Activated naive CD8-positive, alpha-beta T cell treated with anti-CD3 and anti-CD28 coated beads, Interleukin-2, amount 50 U/mL, for 24 hours (primary cell): ENCODE measurements around the gene HOXA10.

ENCODE experiments used
- ATAC-seq: fragments of 150-1000 bp; cut with Tn5 transposase; one replicate; pipeline ENCODE4 v1.10.0; 2021
- DNase-seq: peaks from one replicate; pipeline ENCODE4 v3.0.0; 2021
- H3K27ac Mint-ChIP-seq: one replicate; pipeline ENCODE4 v1.8.0; 2021; ENCODE audit warnings: mild to moderate bottlenecking, mixed read lengths
- H3K27me3 Mint-ChIP-seq: one replicate; pipeline ENCODE4 v1.8.0; 2021; ENCODE audit warnings: mixed read lengths
- H3K36me3 Mint-ChIP-seq: one replicate; pipeline ENCODE4 v1.8.0; 2021; ENCODE audit warnings: low read depth, mixed read lengths
- H3K4me1 Mint-ChIP-seq: one replicate; pipeline ENCODE4 v1.8.0; 2021; ENCODE audit warnings: mixed read lengths
- H3K4me3 Mint-ChIP-seq: one replicate; pipeline ENCODE4 v1.8.0; 2021; ENCODE audit warnings: mild to moderate bottlenecking, moderate library complexity, mixed read lengths
- H3K9me3 Mint-ChIP-seq: one replicate; pipeline ENCODE4 v1.8.0; 2021; ENCODE audit warnings: mixed read lengths

The HOXA10 gene

GRCh38 chr7:27181795-27182275, 7.7 kb upstream of the HOXA10 start:
- Mint-ChIP-seq H3K36me3 (no peaks in the 10 kb centered on the region), H3K9me3 (no peaks in the 10 kb centered on the region), H3K4me1 (peaks cover 30% of the 10 kb centered on the region), H3K27me3 (peaks cover 84% of the 10 kb centered on the region), H3K4me3 (no peak overlapping the region), H3K27ac (no peak overlapping the region)
- ATAC-seq (no peak), DNase-seq (peak; percentile 0)

GRCh38 chr7:27180431-27181420, 6.6 kb upstream of the HOXA10 start:
- DNase-seq (no peak), ATAC-seq (no peak)
- H3K4me1 Mint-ChIP-seq: peaks cover 24% of the 10 kb centered on the region
- H3K9me3 Mint-ChIP-seq: no peaks in the 10 kb centered on the region
- peaks cover 84% of the 10 kb centered on the region for H3K27me3 Mint-ChIP-seq
- no peak overlapping the region for H3K27ac Mint-ChIP-seq
- H3K4me3 Mint-ChIP-seq: no peak overlapping the region
- no peaks in the 10 kb centered on the region for H3K36me3 Mint-ChIP-seq

GRCh38 chr7:27179503-27180430, 5.6 kb upstream of the HOXA10 start:
- no peaks in the 10 kb centered on the region for H3K9me3 Mint-ChIP-seq

GRCh38 chr7:27179030-27179429, 4.9 kb upstream of the HOXA10 start:
- no peak overlapping the region for H3K4me3 Mint-ChIP-seq
- DNase-seq: no peak
- peaks cover 81% of the 10 kb centered on the region for H3K27me3 Mint-ChIP-seq
- no peaks in the 10 kb centered on the region for H3K9me3 Mint-ChIP-seq
- H3K36me3 Mint-ChIP-seq: no peaks in the 10 kb centered on the region
- no peak for ATAC-seq
- peaks cover 13% of the 10 kb centered on the region for H3K4me1 Mint-ChIP-seq
- H3K27ac Mint-ChIP-seq: no peak overlapping the region

More at GRCh38 chr7:27179503-27180430, 5.6 kb upstream of the HOXA10 start:
- no peak overlapping the region for H3K27ac Mint-ChIP-seq
- ATAC-seq (peak; percentile 64), DNase-seq (peak; percentile 74)
- H3K4me1 Mint-ChIP-seq: peaks cover 15% of the 10 kb centered on the region
- no peaks in the 10 kb centered on the region for H3K36me3 Mint-ChIP-seq
- H3K4me3 Mint-ChIP-seq: peak overlapping the region; percentile 42
- H3K27me3 Mint-ChIP-seq: peaks cover 83% of the 10 kb centered on the region

- Mint-ChIP-seq H3K9me3 (no peaks in the 10 kb centered on the region), H3K27ac (no peak overlapping the region), H3K4me1 (peaks cover 7% of the 10 kb centered on the region), H3K36me3 (no peaks in the 10 kb centered on the region), H3K27me3 (peaks cover 76% of the 10 kb centered on the region), H3K4me3 (no peak overlapping the region)
- ATAC-seq (no peak), DNase-seq (no peak)
Observed at GRCh38 chr7:27178366-27178765, 4.2 kb upstream of the HOXA10 start.

- DNase-seq: no peak
- Mint-ChIP-seq H3K27ac (no peak overlapping the region), H3K36me3 (no peaks in the 10 kb centered on the region), H3K9me3 (no peaks in the 10 kb centered on the region), H3K4me3 (no peak overlapping the region), H3K27me3 (peaks cover 76% of the 10 kb centered on the region), H3K4me1 (peaks cover 7% of the 10 kb centered on the region)
- no peak for ATAC-seq
Observed at GRCh38 chr7:27177795-27178320, 3.7 kb upstream of the HOXA10 start.

- no peak for ATAC-seq
- H3K9me3 Mint-ChIP-seq: no peaks in the 10 kb centered on the region
- no peak overlapping the region for H3K4me3 Mint-ChIP-seq
- H3K27me3 Mint-ChIP-seq: peaks cover 74% of the 10 kb centered on the region
- no peak for DNase-seq
- no peak overlapping the region for H3K27ac Mint-ChIP-seq
- H3K4me1 Mint-ChIP-seq: peaks cover 10% of the 10 kb centered on the region
- no peaks in the 10 kb centered on the region for H3K36me3 Mint-ChIP-seq
Observed at GRCh38 chr7:27176962-27177794, 3.1 kb upstream of the HOXA10 start.

- H3K4me3 Mint-ChIP-seq: no peak overlapping the region
- H3K27me3 Mint-ChIP-seq: peaks cover 75% of the 10 kb centered on the region
- ATAC-seq: no peak
Observed at GRCh38 chr7:27176524-27176845, 2.4 kb upstream of the HOXA10 start.

GRCh38 chr7:27175626-27176523, 1.8 kb upstream of the HOXA10 start:
- peaks cover 13% of the 10 kb centered on the region for H3K4me1 Mint-ChIP-seq
- no peak overlapping the region for H3K4me3 Mint-ChIP-seq
- peaks cover 75% of the 10 kb centered on the region for H3K27me3 Mint-ChIP-seq
- no peaks in the 10 kb centered on the region for H3K36me3 Mint-ChIP-seq
- ATAC-seq (no peak), DNase-seq (no peak)
- no peaks in the 10 kb centered on the region for H3K9me3 Mint-ChIP-seq
- H3K27ac Mint-ChIP-seq: no peak overlapping the region

More at GRCh38 chr7:27176524-27176845, 2.4 kb upstream of the HOXA10 start:
- no peak overlapping the region for H3K27ac Mint-ChIP-seq
- peaks cover 13% of the 10 kb centered on the region for H3K4me1 Mint-ChIP-seq
- H3K9me3 Mint-ChIP-seq: no peaks in the 10 kb centered on the region
- H3K36me3 Mint-ChIP-seq: no peaks in the 10 kb centered on the region
- no peak for DNase-seq

GRCh38 chr7:27174874-27175625, 930 bp upstream of the HOXA10 start:
- peaks cover 77% of the 10 kb centered on the region for H3K27me3 Mint-ChIP-seq
- ATAC-seq (no peak), DNase-seq (no peak)
- H3K27ac Mint-ChIP-seq: no peak overlapping the region
- peaks cover 13% of the 10 kb centered on the region for H3K4me1 Mint-ChIP-seq
- H3K9me3 Mint-ChIP-seq: no peaks in the 10 kb centered on the region
- peak overlapping the region; percentile 36 for H3K4me3 Mint-ChIP-seq
- no peaks in the 10 kb centered on the region for H3K36me3 Mint-ChIP-seq

GRCh38 chr7:27173511-27173955, 587 bp downstream of the HOXA10 start:
- no peak overlapping the region for H3K27ac Mint-ChIP-seq
- H3K27me3 Mint-ChIP-seq: peaks cover 71% of the 10 kb centered on the region
- ATAC-seq: peak; percentile 45
- DNase-seq: no peak
- no peaks in the 10 kb centered on the region for H3K36me3 Mint-ChIP-seq
- H3K4me1 Mint-ChIP-seq: peaks cover 14% of the 10 kb centered on the region
- no peaks in the 10 kb centered on the region for H3K9me3 Mint-ChIP-seq
- H3K4me3 Mint-ChIP-seq: no peak overlapping the region

GRCh38 chr7:27172823-27173510, 1.2 kb downstream of the HOXA10 start:
- peak; percentile 26 for ATAC-seq
- Mint-ChIP-seq H3K4me3 (peak overlapping the region; percentile 24), H3K36me3 (no peaks in the 10 kb centered on the region), H3K4me1 (peaks cover 15% of the 10 kb centered on the region), H3K27ac (no peak overlapping the region), H3K9me3 (no peaks in the 10 kb centered on the region), H3K27me3 (peaks cover 71% of the 10 kb centered on the region)
- no peak for DNase-seq
